Fibroblast of the aortic adventitia (primary cell): ENCODE measurements around the gene OR4K2. TPM values are rescaled to one million over a fixed set of nuclear protein-coding genes. Genes with fewer than 3 reads are reported as not detected.
A peak's percentile ranks its signal among the peaks of the same experiment; 100 is the strongest.

Experiments
- DNase-seq: peaks from one replicate; pipeline ENCODE4 v3.0.0-alpha.2; 2010; ENCODE audit warnings: low read depth
- H3K4me3 ChIP-seq: 2 replicates; pipeline ENCODE4 v1.5.1; 2011; ENCODE audit warnings: low read depth, mild to moderate bottlenecking, control low read depth, low read length, moderate library complexity
- CTCF ChIP-seq: IDR thresholded peaks from 2 replicates; pipeline ENCODE4 v1.5.1; 2011; ENCODE audit warnings: mild to moderate bottlenecking, low read length, control low read depth, inconsistent platforms; ENCODE audit not compliant: insufficient read depth
- total RNA-seq: library from RNA; depleted of rRNA; stranded (reverse); fragments of >200 nt; gene quantifications from 2 replicates; pipeline ENCODE4 v1.2.3, GENCODE V29; 2012; ENCODE audit warnings: low replicate concordance

The OR4K2 gene
- total RNA-seq, 1 donor = not detected

- TF ChIP-seq CTCF = peak; percentile 15
- peak; percentile 0 for DNase-seq
- no peak overlapping the region for H3K4me3 ChIP-seq
These were observed 3.2 kb downstream of the OR4K2 start for GRCh38 chr14:19878029-19878642.

- no peak for TF ChIP-seq CTCF
- no peak for DNase-seq
- H3K4me3 ChIP-seq = no peak overlapping the region
These were observed 20.3 kb downstream of the OR4K2 start for GRCh38 chr14:19895282-19895681.

- no peak for DNase-seq
- no peak for TF ChIP-seq CTCF
- no peak overlapping the region for H3K4me3 ChIP-seq
These were observed 26.1 kb downstream of the OR4K2 start for GRCh38 chr14:19900999-19901398.

- no peak overlapping the region for H3K4me3 ChIP-seq
- no peak for TF ChIP-seq CTCF
- DNase-seq = no peak
These were observed 27.5 kb downstream of the OR4K2 start for GRCh38 chr14:19902409-19902808.

- no peak for TF ChIP-seq CTCF
- no peak for DNase-seq
- no peak overlapping the region for H3K4me3 ChIP-seq
These were observed 31.7 kb downstream of the OR4K2 start for GRCh38 chr14:19906665-19907064.

- no peak for TF ChIP-seq CTCF
- no peak for DNase-seq
These were observed 36.2 kb downstream of the OR4K2 start for GRCh38 chr14:19911114-19911513.

GRCh38 chr14:19917243-19917642 is 42.3 kb downstream of the OR4K2 start:
- no peak for TF ChIP-seq CTCF
- no peak overlapping the region for H3K4me3 ChIP-seq
- no peak for DNase-seq

More at GRCh38 chr14:19911114-19911513, 36.2 kb downstream of the OR4K2 start:
- H3K4me3 ChIP-seq = no peak overlapping the region
